Right lung (tissue), 5 donors: ENCODE data around the gene MARCHF6. TPM values are rescaled to one million over a fixed set of nuclear protein-coding genes. Genes with fewer than 3 reads are reported as not detected.
"Not testable (repeated sequence)": the region's sequence is repeated elsewhere in the genome, so short reads cannot be mapped to it uniquely, and the experiment has no call there.

Experiments
- DNase-seq, 2 donors: peaks; one replicate each; pipeline ENCODE4 v3.0.0-alpha.2; 2013
- polyA plus RNA-seq, 5 donors: library from polyadenylated mRNA; unstranded; fragments of 120-200 nt; gene quantifications; one replicate each; pipeline versions ENCODE4 v1.2.1 to v1.2.3, GENCODE V29; 2013; ENCODE audit warnings: inconsistent platforms in 1 of 5, low replicate concordance in 1 of 5; ENCODE audit not compliant: insufficient read length in 5 of 5, insufficient read depth in 1 of 5

MARCHF6 gene
- polyA plus RNA-seq, 5 donors = 118 to 201 (median 163) TPM

DNA sequence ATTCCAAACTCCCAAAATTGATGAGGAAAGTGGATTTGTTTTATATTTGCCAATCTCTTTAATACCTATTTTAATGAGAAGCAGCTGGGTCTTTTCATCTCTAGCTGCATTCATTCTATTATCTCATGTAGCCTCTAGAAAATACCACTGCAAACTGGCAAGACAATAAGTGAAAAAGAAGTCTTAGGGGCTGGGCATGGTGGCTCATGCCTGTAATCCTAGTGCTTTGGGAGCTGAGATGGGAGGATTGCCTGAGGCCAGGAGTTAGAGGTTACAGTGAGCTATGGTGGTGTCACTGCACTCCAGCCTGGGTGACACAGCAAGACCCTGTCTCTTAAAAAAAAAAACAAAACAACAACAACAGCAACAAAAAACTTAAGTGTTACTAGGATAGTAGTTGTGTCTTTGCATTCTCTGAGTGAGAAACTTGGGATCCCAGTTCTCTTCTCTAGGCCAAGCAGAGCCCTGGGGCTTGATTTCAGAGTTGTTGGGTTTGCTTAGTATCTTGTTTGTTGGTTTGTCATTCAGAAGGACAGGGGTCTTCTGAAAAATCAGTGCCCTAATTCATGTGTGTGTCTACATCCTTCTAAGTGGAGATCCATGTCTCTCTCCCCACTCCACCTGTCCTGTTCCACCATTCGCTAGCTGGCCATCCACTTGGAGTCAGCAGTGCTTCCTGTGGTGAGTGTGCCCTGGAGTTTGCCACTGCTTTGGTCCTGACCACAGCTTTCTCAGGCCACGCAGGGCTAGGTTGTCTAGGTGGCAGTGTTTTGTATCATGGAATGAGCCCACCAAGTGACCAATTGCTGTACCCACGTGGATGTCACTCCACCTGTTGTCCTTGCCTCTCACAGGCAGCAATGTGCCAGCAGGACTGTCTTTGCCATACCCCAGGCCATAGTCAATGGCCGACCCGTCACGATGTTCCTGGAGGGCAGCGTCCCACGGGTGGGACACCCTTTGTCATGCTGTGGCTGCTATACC is 19.5 kb downstream of the MARCHF6 start:
- DNase-seq = no peak

DNA sequence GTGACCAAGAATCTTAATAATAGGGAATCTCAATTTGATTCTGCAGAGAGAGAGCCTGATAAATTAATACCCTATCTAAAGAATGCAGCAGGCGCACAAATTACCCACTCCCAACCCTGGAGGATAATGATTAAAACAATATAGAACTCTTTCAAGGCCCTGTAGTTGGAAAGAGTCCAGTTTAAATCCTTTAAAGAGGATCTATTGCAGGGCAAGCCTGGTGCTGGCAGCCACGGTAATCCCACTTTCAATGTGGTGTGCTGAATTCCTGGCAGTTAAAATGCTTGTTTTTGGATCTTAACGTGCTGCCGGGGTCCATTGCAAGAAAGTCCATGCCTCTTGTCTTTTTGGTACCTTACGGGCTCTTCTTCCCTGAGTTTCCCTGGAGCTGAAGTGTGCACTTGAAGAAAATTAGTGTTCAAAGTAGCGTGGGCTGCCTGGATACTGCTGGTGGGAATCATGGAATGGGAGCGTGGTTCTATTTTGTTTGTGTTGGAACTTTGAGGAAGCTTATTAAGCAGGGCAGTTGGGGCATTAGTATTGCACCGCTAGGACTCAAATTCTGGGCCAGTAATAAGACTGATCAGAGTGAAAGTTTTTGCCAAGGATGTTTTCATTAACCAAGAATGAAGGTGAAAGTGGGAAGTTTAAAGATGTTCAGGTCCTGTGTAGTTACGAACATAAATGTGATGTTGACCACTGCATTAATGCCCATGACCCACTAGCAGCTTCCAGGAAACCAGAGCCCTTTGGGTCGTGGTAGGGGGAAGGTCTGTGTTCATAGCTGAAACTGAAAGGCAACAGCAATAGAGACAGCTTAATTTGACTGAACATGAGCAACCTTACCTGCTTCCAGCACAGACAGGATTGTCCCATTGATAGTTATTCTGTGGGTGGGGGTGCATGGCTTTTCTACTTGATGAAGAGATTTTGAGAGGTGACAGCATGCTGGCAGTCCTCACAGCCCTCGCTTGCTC is 20.8 kb downstream of the MARCHF6 start:
- DNase-seq = no peak

DNA sequence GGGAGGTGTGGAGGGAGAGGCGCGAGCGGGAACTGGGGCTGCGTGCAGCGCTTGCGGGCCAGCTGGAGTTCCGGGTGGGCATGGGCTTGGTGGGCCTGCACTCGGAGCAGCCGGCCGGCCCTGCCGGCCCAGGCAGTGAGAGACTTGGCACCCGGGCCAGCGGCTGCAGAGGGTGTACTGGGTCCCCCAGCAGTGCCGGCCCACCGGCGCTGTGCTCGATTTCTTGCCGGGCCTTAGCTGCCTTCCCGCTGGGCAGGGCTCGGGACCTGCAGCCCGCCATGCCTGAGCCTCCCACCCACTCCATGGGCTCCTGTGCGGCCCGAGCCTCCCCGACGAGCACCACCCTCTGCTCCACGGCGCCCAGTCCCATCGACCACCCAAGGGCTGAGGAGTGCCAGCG is 21.7 kb downstream of the MARCHF6 start:
- not testable (repeated sequence) for DNase-seq

DNA sequence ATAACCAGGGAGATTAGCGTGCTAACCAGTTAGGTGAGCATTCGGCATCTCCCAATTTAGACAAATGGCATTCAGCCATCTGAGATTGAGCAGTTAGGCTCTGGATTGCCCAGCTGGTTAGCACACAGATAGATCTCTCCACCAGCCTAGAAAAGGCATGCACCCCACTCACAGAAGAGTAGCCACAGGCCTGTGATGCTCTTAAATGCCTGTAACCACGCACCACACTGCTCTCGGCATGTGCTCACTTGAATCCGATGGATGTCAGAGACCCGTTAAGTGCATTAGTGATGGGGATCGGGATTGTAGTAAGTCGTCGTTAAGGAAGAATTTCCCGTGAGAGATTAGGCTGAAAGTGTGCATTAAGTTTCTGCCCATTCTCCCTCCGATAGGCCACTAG is 23.0 kb downstream of the MARCHF6 start:
- DNase-seq = no peak

DNA sequence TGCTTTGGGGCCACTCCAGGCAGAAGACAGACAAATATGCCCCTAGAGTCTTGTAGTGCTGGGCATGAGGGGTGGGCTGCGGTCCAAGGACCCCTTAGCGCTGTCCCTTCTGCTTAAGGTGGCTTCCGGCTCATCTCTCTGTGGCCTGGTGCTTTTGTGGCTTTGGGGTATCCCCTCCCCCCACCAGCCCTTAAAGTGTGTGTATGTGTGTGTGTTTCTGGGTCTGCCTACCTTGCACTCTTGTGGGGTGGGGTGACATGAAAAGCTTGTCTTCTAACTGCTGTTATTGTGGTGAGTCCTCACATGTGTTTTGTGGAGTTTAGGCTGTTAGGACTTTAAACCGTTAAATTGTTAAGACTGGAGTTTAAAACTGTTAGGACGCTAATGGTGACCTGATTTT is 23.6 kb downstream of the MARCHF6 start:
- no peak for DNase-seq

DNA sequence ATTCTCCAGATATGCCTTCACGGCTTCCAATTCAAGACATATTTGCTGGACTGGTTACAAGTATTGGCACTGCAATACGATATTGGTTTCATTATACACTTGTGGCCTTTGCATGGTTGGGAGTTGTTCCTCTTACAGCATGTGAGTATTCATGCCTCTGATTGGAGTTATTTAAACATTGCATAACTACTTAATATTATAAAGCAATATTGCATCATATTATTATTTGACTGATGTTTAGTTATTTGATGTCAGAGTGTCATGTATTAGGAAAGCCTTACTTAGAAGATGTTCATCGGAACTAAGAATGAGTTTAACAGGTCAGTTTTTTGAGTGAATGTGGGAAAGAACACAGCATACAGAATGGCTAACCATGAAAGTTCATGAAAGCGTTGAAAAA is 28.3 kb downstream of the MARCHF6 start:
- DNase-seq = no peak

DNA sequence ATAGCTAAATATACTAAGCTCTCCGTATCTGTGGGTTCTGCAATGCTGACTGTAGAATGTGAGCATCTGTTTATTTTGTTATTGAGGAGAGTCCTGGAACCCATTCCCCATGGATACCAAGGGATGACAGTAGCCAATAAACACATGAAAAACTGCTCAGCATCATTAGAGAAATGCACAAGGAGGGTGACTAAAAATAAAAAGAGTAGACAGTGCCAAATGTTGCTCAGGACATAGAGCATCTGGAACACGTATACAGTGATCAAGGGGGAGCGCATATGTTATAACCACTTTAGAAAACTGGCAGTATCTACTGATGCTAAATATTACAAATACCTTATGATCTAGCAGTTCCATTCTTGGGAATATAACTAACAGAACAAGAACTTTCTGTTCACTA is 31.0 kb downstream of the MARCHF6 start:
- no peak for DNase-seq

DNA sequence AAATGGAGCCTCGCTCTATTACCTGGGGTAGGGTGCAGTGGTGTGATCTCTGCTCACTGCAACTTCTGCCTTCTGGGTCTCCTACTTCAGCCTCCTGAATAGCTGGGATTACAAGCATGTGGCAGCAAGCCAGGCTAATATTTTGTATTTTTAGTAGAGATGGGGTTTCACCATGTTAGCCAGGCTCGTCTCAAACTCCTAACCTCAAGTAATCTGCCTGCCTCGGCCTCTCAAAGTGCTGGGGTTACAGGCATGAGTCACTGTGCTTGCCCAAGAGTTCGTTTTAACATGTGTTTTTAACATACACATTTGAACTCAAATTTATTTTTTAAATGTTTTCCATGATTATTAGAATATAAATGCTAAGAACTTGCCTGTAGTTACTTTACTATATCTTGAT is 34.2 kb downstream of the MARCHF6 start:
- no peak for DNase-seq

DNA sequence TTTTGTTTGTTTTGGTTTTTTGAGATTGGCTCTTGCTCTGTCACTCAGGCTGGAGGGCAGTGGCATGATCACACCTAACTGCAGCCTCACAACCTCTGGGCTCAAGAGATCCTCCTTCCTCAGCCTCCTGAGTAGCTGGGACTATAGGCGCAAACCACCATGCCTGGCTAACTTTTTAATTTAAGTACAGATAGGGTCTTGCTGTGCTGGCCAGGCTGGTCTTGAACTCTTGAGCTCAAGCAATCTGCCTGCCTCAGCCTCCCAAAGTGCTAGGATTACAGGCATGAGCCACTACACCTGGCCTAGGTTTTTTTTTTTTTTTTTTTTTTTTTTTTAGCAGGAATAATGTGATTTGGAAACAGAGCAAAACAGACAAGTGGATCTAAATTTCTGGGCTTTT is 37.6 kb downstream of the MARCHF6 start:
- DNase-seq = no peak

DNA sequence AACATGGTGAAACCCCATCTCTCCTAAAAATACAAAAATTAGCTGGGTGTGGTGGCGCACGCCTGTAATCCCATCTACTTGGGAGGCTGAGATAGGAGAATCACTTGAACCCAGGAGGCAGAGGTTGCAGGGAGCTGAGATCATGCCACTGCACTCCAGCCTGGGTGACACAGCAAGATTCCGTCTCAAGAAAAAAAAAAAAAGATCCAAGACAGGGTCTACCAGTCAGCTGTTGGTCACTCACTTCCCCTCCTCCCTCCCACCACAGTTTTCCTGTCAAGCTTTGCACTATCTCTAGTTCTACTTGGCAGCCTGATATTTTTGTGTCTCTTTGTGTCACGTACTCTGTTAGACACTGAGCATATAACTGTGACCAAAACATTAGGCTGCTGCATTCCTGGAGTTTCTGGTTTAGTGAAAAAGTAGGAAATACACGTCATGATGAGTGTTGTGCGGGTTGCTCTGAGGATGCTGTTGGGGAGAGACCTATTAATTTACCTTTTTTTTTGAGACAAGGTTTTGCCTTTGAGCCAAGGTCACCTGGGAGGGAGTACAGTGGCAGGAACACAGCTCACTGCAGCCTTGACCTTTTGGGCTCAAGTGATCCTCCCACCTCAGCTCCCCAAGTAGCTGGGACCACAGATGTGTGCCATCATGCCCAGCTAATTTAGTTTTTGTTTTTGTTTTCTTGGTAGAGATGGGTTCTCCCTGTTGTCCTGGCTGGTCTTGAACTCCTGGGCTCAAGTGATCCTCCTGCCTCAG is 39.3 kb downstream of the MARCHF6 start:
- not testable (repeated sequence) for DNase-seq

DNA sequence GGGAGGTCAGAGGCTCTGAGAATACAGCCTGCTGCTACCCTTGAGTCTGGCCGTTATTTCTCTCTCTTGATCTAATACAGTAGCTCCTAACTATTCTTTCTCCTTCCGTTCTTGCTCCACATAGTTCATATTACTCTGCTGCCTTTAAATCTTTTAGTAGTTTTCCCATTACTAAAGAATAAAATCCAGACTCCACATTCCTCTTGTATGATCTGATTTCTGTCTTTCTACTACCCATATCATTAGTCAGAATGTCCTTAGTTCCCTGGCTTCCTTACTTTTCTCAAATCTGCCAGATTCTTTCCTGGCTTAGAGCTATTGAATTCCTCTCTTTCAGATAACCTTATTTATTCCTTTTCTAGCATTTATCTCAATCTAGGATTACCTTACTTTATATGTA is 40.0 kb downstream of the MARCHF6 start:
- DNase-seq = no peak

DNA sequence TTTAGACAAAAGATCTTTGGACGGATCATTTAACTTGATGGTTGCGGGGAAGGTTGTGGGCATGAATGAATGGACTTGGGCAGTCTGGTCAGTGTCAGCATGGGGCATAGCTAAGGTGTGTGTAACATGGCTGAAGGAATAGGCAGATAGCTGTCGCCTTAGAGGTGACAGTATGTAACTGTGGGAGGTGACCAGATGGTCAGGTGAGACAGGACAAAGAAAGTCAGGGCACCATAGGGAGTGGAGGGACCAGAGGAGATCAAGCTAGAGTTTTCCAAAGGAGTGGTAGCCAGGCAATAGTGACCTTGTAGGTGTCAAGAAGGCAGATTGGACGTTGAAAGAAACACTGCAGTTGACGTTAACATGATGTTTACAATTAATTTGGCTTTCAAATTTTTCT is 43.1 kb downstream of the MARCHF6 start:
- no peak for DNase-seq

DNA sequence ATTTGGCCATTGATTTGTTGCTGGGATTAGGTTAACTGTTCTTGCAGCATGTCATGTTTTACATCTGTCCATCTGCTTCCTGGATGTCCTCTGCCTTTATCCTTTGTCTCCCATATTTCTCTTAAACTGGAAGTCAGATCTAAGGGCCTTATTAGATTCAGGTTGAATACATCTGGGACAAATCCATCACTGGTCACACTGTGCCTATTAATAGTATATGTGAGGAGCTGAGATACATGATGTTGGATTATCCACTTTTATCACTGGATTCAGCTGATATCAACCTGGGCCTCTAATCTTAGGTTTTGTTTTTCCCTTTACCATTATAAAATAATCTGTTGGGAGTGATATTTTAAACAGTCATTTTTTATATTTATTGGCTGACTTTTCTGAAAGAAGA is 46.3 kb downstream of the MARCHF6 start:
- DNase-seq = no peak

DNA sequence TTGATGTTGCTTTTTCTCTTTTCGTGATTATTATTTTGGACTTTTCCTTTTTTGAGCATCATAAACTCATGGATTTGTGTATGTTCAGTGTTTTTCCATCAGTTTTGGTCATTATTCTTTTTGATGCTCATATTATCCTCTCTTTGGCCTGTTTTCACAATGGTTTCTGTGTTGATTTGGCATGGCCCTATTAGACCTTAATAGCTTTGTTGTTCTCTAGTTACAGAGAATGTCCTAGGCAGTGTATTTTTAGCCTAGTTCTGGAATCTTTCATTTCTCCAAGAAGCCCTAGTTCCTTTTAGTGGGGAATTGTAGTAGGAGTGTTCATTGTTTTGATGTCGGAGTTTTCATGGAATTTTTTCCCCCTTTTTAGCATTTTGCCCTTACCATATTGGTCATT is 46.9 kb downstream of the MARCHF6 start:
- DNase-seq = no peak

DNA sequence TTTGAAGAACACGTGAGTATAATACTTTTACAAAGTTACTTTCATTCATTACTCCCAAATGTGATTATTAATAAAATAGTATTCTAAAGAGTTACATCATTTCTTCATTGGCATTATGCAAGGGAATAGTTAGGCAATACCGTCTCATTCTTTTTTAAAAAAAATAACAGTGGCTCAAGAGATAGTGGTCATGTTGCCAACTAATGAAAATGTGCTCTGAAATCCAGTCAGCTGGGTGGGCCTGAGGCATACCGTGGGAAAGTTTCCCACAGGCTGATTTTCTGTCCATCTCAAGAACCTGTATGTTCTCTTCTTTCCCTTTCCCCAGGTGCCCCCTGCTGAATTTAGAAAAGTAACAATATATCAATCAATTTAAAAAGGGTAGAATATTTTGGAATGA is 47.3 kb downstream of the MARCHF6 start:
- peak; percentile 56 to 65 for DNase-seq

DNA sequence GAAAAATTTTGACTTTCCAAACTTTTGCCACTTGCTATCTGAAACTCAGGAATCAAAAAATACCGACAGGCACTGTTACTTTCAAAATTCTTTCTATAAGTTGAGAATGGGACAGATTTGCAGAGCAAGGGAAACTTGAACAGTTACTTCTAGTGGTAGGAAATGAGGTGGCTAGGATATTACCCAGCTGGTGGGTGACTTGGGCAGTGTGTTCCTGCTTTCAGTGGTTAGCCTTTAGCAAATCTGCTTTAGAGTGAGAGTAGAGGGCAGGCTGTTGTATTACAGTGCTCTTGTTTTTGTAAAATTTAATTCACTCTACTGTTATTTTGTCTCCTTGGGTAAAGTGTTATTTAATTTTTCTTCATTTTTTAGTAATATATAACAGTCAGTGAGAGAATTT is 48.0 kb downstream of the MARCHF6 start:
- peak; percentile 84 to 92 for DNase-seq

Other genes starting within 250 kb of the MARCHF6 start
- 10 to 100 TPM; 16.5 to 26.0 (median 20.0) TPM for gene ATPSCKMT, start 103.8 kb upstream of the MARCHF6 start, polyA plus RNA-seq
- gene CCT5, start 103.4 kb upstream of the MARCHF6 start, polyA plus RNA-seq = 100 to 1,000 TPM; 187 to 214 (median 194) TPM
- gene CMBL, start 45.8 kb upstream of the MARCHF6 start, polyA plus RNA-seq = 10 to 100 TPM; 18.8 to 22.8 (median 22.0) TPM
- 1 to 10 TPM; 1.5 to 8.1 (median 5.6) TPM for gene ROPN1L, start 88.2 kb downstream of the MARCHF6 start, polyA plus RNA-seq
- gene ANKRD33B, start 210.4 kb downstream of the MARCHF6 start, polyA plus RNA-seq = under 1 TPM; 0.53 to 0.78 (median 0.58) TPM